ENCODE measurements around the gene KLHL17.

DNA sequence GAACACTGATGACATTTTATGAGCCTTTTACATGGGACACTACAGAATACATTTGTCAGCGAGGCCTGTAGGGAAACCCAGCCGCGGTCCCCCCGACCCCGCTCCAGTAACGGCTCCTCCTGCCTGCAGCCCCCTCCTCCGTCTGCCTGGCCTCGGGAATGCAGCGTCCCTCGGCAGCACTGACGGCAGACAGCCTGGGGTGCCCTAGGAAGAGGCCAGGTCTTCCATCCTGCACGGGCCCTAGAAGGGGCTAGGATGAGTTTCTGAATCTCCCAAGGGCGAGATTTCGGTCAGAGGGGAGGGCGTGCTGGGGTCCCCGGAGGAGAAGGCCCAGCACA, 28.2 kb upstream of the KLHL17 start:
- no peak for TF ChIP-seq POLR2A (IDR thresholded peaks at IDR 0.05)
- TF ChIP-seq, protein P1, sequence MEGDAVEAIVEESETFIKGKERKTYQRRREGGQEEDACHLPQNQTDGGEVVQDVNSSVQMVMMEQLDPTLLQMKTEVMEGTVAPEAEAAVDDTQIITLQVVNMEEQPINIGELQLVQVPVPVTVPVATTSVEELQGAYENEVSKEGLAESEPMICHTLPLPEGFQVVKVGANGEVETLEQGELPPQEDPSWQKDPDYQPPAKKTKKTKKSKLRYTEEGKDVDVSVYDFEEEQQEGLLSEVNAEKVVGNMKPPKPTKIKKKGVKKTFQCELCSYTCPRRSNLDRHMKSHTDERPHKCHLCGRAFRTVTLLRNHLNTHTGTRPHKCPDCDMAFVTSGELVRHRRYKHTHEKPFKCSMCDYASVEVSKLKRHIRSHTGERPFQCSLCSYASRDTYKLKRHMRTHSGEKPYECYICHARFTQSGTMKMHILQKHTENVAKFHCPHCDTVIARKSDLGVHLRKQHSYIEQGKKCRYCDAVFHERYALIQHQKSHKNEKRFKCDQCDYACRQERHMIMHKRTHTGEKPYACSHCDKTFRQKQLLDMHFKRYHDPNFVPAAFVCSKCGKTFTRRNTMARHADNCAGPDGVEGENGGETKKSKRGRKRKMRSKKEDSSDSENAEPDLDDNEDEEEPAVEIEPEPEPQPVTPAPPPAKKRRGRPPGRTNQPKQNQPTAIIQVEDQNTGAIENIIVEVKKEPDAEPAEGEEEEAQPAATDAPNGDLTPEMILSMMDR (IDR thresholded peaks at IDR 0.05) = no peak

Measured in vagina (tissue), 2 donors.